Retinal pigment epithelial cell (primary cell): ENCODE results near the gene RALGDS.

Source experiments
- DNase-seq: peaks from one replicate; pipeline ENCODE4 v3.0.0-alpha.2; 2010; ENCODE audit warnings: low read depth
- H3K4me3 ChIP-seq: 2 replicates; pipeline ENCODE4 v1.5.1; 2011; ENCODE audit warnings: mild to moderate bottlenecking, low read length, control low read depth, moderate library complexity
- CTCF ChIP-seq: conservative IDR thresholded peaks from 2 replicates; pipeline ENCODE4 v1.5.1; 2011; ENCODE audit warnings: low read depth, low read length, control low read depth, inconsistent platforms

RALGDS gene

GRCh38 chr9:133125941-133126696 is 5.1 kb upstream of the RALGDS start:
- H3K4me3 ChIP-seq: no peak overlapping the region
- DNase-seq: no peak
- TF ChIP-seq CTCF: no peak

GRCh38 chr9:133124907-133125275 is 3.9 kb upstream of the RALGDS start:
- H3K4me3 ChIP-seq: no peak overlapping the region
- no peak for TF ChIP-seq CTCF
- no peak for DNase-seq

DNA sequence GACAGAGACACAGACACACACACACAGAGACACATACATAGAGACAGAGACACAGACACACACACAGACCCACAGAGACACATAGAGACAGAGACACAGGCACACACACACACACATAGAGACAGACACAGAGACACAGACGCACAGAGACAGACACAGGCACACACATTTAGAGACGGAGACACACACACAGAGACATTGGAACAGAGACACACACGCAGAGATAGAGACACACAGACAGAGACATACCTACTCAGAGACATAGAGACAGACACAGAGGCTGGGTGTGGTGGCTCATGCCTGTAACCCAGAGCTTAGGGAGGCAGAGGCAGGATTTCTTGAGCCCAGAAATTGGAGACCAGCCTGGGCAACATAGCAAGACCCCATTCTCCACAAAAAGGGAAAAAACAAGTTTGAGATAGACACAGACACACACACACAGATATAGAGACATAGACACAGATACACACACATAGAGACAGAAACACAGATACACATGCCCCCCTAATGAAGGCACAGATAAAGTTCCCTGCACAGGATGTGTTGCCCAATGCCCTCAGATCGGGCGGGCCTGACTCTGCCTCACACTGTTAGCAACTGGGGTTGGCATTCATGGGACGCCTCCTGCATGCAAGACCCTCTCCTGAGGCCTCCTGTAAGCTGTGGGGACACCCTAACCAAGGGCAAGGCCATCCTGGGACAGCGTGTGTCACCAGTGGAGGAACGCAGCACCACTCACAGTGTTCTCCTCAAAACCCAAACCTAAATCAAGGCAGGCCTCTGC is 3.3 kb upstream of the RALGDS start:
- no peak overlapping the region for H3K4me3 ChIP-seq
- DNase-seq: no peak
- no peak for TF ChIP-seq CTCF

DNA sequence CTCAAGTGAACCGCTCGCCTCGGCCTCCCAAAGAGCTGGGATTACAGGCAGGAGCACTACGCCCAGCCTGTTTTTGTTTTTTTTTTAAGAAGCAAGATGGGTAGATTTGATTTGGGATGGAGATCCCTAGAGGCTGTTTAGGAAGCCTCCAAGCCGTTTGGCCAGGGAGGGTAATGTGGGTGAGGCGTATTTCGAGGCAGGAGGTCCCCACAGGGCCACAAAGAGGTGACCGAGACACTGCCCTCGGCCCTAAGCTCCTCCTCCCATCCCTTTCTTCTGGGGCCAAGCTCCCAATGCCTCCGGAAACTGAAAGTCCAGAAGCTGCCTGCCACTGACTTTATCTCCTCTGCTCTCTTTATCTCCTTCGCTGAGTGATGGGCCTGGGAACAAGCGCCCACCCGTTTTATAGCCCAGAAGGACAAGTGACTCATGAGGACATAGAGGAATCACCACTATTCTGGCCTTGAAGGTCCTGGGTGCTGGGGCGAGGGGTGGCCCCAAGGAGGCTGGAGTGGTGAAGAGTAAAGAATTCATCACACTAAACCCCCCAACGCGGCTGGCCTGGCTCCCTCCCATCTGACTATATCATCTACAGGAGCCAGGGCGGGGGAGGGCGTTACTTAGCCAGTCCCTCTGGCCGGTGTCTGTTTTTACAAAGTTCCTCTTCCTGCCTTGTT is 2.0 kb upstream of the RALGDS start:
- no peak overlapping the region for H3K4me3 ChIP-seq
- no peak for TF ChIP-seq CTCF
- DNase-seq: no peak

DNA sequence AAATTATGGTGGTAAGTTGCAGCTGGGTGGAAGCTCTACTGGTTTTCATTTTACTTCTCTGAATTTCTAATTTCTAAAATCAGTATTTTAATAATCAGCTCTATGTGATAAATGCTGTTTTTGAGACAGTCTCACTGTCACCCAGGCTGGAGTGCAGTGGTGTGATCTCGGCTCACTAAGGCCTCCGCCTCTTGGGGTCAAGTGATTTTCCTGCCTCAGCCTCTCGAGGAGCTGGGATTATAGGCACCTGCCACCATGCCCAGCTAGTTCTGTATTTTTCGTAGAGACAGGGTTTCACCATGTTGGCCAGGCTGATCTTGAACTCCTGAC is 1.5 kb upstream of the RALGDS start:
- DNase-seq: no peak
- no peak for TF ChIP-seq CTCF
- no peak overlapping the region for H3K4me3 ChIP-seq

DNA sequence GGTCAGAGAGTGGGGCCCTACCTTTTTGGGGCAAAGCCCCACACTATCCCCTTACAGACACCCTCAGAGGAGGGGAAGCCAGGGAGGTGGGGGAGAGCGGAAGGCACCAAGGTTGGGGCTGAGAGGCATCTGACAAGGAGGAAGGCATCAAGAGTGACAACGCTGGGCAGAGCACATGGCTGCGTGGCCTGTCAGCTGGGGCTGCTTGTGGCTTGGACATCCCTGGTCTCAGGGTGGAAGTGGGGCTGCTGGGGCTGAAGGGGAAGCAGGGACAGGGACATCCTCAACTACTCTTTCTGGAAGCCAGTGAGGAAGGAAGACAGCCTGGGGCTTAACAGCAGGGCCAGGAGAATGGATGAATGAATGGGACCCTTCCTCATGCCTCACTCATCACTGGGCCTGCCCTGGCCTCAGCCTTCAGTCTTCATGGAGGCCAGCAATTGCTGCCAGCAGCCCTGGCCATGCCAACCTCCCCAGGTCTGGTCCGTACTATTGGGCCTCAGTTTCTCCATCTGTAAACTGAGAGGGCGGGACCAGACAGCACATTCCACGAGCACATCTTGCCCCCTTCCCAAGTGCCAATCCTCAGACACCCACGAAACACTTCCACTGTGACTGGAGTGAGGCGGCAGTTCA is 993 bp upstream of the RALGDS start:
- no peak for DNase-seq
- no peak overlapping the region for H3K4me3 ChIP-seq
- no peak for TF ChIP-seq CTCF
